KMS-11 (cell line): ENCODE data around the gene MTFR1L.

Experiments used
- H2AFZ ChIP-seq: fragments of 200-600 bp; sonication (generic); 2 replicates; pipeline ENCODE4 v1.6.1; 2016; ENCODE audit warnings: antibody characterized with exemption, mixed run types, low read depth
- H3K27ac ChIP-seq: fragments of 200-600 bp; sonication (generic); 2 replicates; pipeline ENCODE4 v1.6.1; 2016; ENCODE audit warnings: mild to moderate bottlenecking, mixed run types
- H3K27me3 ChIP-seq: fragments of 200-600 bp; sonication (generic); 2 replicates; pipeline ENCODE4 v1.6.1; 2017; ENCODE audit warnings: mild to moderate bottlenecking, low read depth, mixed run types, moderate library complexity; ENCODE audit not compliant: insufficient read depth
- H3K36me3 ChIP-seq: fragments of 200-600 bp; sonication (generic); 2 replicates; pipeline ENCODE4 v1.6.1; 2017; ENCODE audit warnings: mild to moderate bottlenecking, mixed run types; ENCODE audit not compliant: insufficient read depth
- H3K4me1 ChIP-seq: fragments of 200-600 bp; sonication (generic); 2 replicates; pipeline ENCODE4 v1.6.1; 2016; ENCODE audit warnings: mild to moderate bottlenecking, low read depth, mixed run types; ENCODE audit not compliant: poor library complexity, severe bottlenecking
- H3K4me2 ChIP-seq: fragments of 200-600 bp; sonication (generic); 2 replicates; pipeline ENCODE4 v1.7.0; 2016; ENCODE audit warnings: mild to moderate bottlenecking, mixed run types
- H3K4me3 ChIP-seq: fragments of 200-600 bp; sonication (generic); IDR thresholded peaks from 2 replicates; pipeline ENCODE4 v1.6.1; 2017; ENCODE audit warnings: low read depth, low read length, mixed read lengths; ENCODE audit not compliant: insufficient read depth
- H3K79me2 ChIP-seq: fragments of 200-600 bp; sonication (generic); 2 replicates; pipeline ENCODE4 v1.6.1; 2016; ENCODE audit warnings: low read depth, mixed run types; ENCODE audit not compliant: insufficient read depth
- H3K9ac ChIP-seq: fragments of 200-600 bp; sonication (generic); 2 replicates; pipeline ENCODE4 v1.6.1; 2016; ENCODE audit warnings: mild to moderate bottlenecking, mixed run types
- H4K20me1 ChIP-seq: fragments of 200-600 bp; sonication (generic); 2 replicates; pipeline ENCODE4 v1.6.1; 2016; ENCODE audit warnings: mild to moderate bottlenecking, mixed run types; ENCODE audit not compliant: insufficient read depth
- TF ChIP-seq, protein P1 (sequence below): fragments of 200-600 bp; sonication (generic); conservative IDR thresholded peaks from 2 replicates; pipeline ENCODE4 v1.6.1; 2017; ENCODE audit warnings: low read depth, mild to moderate bottlenecking, antibody characterized with exemption, low read length, moderate library complexity, mixed read lengths

Gene MTFR1L

DNA sequence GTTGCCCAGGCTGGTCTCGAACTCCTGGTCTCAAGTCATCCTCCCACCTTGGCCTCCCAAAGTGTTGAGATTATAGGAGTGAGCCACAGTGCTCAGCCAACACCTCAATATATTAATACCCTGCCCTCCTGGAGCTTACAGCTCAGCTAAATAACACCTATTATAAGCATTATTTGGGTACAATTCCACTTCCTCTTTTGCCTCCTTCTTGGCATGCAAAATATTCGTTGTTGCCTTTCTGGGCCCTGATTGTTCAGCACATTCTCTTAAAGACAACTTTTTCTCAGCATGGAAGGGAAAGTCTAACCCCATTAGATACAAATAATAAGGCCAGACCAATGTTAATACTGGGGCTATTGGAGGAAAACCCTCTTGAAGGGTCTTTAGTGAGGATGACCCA, 53.0 kb downstream of the MTFR1L start:
- no peak overlapping the region for H3K9ac ChIP-seq
- no peak overlapping the region for H3K27ac ChIP-seq
- no peaks in the 10 kb centered on the region for H3K79me2 ChIP-seq
- H3K4me2 ChIP-seq: peak overlapping the region; percentile 4; the same call in 1 of the 2 replicates
- H2AFZ ChIP-seq: no peak overlapping the region
- peaks cover 17% of the 10 kb centered on the region for H3K4me1 ChIP-seq
- H3K27me3 ChIP-seq: 0 out of 2 replicates have a peak, but pooled peaks cover 4% of the 10 kb centered on the region
- TF ChIP-seq, protein P1, sequence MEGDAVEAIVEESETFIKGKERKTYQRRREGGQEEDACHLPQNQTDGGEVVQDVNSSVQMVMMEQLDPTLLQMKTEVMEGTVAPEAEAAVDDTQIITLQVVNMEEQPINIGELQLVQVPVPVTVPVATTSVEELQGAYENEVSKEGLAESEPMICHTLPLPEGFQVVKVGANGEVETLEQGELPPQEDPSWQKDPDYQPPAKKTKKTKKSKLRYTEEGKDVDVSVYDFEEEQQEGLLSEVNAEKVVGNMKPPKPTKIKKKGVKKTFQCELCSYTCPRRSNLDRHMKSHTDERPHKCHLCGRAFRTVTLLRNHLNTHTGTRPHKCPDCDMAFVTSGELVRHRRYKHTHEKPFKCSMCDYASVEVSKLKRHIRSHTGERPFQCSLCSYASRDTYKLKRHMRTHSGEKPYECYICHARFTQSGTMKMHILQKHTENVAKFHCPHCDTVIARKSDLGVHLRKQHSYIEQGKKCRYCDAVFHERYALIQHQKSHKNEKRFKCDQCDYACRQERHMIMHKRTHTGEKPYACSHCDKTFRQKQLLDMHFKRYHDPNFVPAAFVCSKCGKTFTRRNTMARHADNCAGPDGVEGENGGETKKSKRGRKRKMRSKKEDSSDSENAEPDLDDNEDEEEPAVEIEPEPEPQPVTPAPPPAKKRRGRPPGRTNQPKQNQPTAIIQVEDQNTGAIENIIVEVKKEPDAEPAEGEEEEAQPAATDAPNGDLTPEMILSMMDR: no peak
- H4K20me1 ChIP-seq: no peaks in the 10 kb centered on the region
- H3K4me3 ChIP-seq: no peak overlapping the region
- H3K36me3 ChIP-seq: no peaks in the 10 kb centered on the region

DNA sequence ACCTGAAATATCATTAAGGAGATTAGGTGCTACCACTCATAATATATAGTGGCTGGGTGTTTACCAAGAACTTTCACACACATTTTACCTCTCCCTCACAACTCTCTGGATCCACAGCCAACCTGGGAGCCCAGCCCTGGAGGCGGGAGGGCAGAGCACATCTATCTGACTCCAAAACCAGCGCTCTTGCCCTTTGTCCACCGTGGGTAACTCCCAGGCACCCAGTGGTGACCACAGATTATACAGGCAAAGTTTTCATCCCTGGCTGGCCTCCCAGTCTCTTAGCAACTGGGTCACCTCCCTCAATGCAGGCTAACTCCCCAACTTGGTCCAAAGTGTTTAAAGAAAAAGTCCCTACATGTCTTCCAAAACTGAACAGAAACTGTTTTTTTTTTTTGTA, 53.4 kb downstream of the MTFR1L start:
- H3K27ac ChIP-seq: no peak overlapping the region
- H3K4me2 ChIP-seq: peak overlapping the region; percentile 4; the same call in 1 of the 2 replicates
- peaks cover 17% of the 10 kb centered on the region for H3K4me1 ChIP-seq
- no peaks in the 10 kb centered on the region for H4K20me1 ChIP-seq
- no peaks in the 10 kb centered on the region for H3K79me2 ChIP-seq
- H3K27me3 ChIP-seq: 0 out of 2 replicates have a peak, but pooled peaks cover 4% of the 10 kb centered on the region
- H3K4me3 ChIP-seq: no peak overlapping the region
- no peak overlapping the region for H3K9ac ChIP-seq
- no peaks in the 10 kb centered on the region for H3K36me3 ChIP-seq
- no peak overlapping the region for H2AFZ ChIP-seq
- TF ChIP-seq, protein P1: no peak

DNA sequence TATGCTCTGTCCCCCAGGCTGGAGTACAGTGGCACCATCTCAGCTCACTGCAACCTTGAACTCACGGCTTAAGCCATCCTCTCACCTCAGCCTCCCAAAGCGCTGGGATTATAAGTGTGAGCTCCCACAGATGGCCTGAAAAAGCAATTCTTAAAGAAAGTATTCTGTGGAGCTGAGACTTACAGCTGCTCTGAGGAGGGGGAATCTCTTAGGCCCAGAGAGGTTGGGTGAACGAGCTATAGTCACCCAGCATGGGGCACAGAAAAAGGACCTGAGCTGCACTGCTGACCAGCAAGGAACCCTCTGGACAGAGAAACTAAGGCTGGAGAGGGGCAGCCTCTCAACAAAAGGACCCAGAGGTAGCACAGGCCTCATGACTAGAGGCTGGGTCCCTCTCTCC, 54.5 kb downstream of the MTFR1L start:
- no peak overlapping the region for H3K9ac ChIP-seq
- peaks cover 17% of the 10 kb centered on the region for H3K4me1 ChIP-seq
- 0 out of 2 replicates have a peak, but pooled peaks cover 4% of the 10 kb centered on the region for H3K27me3 ChIP-seq
- no peak overlapping the region for H3K27ac ChIP-seq
- no peak overlapping the region for H3K4me3 ChIP-seq
- H3K4me2 ChIP-seq: no peak overlapping the region
- no peaks in the 10 kb centered on the region for H3K36me3 ChIP-seq
- TF ChIP-seq, protein P1: no peak
- H2AFZ ChIP-seq: 0 out of 2 replicates have a peak overlapping the region, but pooled peaks have one; percentile 76
- no peaks in the 10 kb centered on the region for H4K20me1 ChIP-seq
- H3K79me2 ChIP-seq: no peaks in the 10 kb centered on the region

DNA sequence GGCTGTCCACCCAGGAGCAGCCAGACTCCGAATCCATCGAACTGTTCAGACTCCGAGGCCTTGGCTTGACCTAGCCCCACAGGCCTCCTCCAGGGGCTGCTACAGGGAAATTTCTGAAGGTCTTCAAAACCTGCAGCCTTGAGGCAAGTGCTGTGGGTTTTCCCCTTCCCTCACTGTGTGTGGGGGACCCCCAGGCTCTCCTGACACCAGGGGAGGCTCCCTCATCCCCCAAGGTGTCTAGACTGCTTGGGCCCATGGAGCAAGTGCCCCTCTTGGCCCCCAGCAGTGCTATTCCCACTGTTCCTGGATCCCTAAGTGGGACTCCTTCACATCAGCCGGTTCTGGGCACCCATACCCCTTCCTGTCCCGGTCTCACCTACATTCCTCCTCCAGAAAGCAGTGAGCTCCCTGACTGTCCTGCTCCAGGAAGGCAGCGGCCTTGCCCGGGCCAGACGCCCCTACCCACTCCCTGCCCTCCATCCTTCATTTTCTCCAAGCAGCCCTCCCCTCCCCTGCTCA, 54.9 kb downstream of the MTFR1L start:
- Histone ChIP-seq H3K4me3 (peak overlapping the region; percentile 83), H3K4me1 (peaks cover 17% of the 10 kb centered on the region), H3K36me3 (no peaks in the 10 kb centered on the region), H2AFZ (peak overlapping the region; percentile 76), H3K27me3 (0 out of 2 replicates have a peak, but pooled peaks cover 4% of the 10 kb centered on the region), H3K79me2 (no peaks in the 10 kb centered on the region), H3K9ac (no peak overlapping the region), H3K4me2 (peak overlapping the region; percentile 73; the same call in 1 of the 2 replicates), H3K27ac (no peak overlapping the region), H4K20me1 (no peaks in the 10 kb centered on the region)
- TF ChIP-seq, protein P1: no peak
